SH-SY5Y (cell line): ENCODE measurements around the gene DPH7.

Experiments
- GATA2 ChIP-seq: IDR thresholded peaks from 2 replicates; pipeline ENCODE4 v1.6.1; 2011; ENCODE audit warnings: mild to moderate bottlenecking, low read depth, low read length
- GATA3 ChIP-seq: IDR thresholded peaks from 2 replicates; pipeline ENCODE4 v1.6.1; 2011; ENCODE audit warnings: low read depth, mild to moderate bottlenecking, low read length, moderate library complexity

DNA sequence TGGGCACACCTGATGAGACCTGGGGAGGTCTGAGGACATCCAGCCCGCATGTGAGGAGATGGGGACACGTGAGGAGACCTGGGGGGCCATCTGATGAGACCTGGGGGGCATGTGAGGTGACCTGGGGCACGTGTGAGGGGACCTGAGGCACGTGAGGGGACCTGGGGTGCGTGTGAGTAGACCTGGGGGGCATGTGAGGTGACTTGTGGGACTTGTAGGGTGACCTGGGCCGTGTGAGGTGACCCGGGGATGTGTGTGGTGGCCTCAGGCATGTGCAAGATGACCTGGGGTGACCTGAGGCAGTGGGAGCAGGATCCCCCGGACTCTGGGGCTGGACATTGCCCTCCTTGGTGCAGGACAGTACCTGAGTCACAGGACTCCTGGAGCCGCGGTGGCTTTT lies 59.2 kb downstream of the DPH7 start:
- TF ChIP-seq GATA3 (no peak), GATA2 (no peak)
